ENCODE results near the gene KRTAP2-1.
"Not testable (repeated sequence)": the region's sequence is repeated elsewhere in the genome, so short reads cannot be mapped to it uniquely, and the experiment has no call there.

The KRTAP2-1 gene, protein sequence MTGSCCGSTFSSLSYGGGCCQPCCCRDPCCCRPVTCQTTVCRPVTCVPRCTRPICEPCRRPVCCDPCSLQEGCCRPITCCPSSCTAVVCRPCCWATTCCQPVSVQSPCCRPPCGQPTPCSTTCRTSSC

DNA sequence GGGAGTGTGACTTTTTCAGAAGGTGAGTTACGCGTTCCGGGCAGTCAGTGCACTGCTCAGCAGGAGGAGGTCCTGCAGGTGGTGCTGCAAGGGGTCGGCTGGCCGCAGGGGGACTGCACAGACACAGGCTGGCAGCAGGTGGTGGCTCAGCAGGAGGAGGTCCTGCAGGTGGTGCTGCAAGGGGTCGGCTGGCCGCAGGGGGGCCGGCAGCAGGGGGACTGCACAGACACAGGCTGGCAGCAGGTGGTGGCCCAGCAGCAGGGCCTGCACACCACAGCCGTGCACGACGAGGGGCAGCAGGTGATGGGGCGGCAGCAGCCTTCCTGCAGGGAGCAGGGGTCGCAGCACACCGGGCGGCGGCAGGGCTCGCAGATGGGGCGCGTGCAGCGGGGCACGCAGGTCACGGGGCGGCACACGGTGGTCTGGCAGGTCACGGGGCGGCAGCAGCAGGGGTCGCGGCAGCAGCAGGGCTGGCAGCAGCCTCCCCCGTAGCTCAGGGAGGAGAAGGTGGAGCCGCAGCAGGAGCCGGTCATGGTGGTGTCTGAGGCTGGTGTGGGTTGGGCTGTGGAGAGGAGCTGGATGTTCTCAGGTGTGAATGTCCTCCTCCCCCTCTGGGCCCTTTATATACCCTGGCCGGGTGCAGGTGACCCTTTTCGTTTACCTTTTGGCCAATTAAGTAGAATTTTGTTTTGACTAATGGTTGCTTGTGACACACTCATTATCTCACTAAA lies at the start of gene KRTAP2-1:
Gene KRTAP2-1 (minus strand): TSS at position 582 of the 731 bp plus-strand sequence. CDS start 49 bp downstream, at position 533.
- DNase-seq, result not testable (repeated sequence)

DNA sequence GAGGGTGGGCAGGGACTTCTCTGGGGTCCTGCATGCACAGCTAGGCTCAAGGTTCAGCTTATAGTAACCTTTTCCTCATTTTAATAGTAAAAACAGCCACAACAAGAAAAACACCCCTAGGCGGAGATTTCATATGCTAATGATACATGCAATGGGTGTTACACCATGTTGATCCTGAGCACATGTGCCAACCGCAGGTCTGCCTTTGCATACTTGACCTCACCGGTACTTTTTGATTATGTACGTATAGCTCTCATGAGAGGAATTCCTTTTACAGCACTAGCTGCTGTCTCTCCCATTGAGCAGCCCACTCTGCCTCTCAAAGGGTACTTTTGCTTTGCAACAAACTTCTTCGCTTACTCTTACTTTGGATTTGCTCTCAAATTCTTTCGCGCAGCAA lies 48.9 kb upstream of the KRTAP2-1 start:
- DNase-seq, result no peak

DNA sequence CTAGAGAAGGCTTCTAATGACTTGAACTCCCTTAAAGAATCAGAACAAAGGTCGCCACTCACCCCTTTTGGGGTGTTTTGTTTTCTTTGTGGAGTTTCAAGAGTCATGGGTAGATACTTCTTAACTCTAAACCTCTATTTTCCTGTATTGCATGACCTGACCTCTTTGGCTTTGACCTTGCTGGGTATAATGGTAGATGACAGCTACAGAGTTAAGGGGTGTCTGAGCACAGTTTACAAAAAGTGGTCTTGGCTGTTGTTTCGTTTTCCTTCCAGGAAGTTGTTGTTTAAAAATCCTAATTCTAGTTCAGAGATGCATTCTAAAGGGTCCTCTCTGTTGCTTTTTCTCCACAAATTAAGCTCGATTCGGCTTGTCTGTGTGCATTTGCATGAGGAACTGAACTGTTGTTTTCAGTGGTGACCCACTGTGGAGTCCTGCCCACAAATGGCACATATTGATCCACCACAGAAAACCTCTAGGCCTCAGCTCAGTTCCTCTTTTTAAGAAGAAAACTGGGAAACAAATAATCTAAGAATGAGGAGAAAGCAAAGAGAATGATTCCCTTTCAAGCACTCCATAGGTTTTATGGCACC lies 41.7 kb upstream of the KRTAP2-1 start:
- DNase-seq, result not testable (repeated sequence)

DNA sequence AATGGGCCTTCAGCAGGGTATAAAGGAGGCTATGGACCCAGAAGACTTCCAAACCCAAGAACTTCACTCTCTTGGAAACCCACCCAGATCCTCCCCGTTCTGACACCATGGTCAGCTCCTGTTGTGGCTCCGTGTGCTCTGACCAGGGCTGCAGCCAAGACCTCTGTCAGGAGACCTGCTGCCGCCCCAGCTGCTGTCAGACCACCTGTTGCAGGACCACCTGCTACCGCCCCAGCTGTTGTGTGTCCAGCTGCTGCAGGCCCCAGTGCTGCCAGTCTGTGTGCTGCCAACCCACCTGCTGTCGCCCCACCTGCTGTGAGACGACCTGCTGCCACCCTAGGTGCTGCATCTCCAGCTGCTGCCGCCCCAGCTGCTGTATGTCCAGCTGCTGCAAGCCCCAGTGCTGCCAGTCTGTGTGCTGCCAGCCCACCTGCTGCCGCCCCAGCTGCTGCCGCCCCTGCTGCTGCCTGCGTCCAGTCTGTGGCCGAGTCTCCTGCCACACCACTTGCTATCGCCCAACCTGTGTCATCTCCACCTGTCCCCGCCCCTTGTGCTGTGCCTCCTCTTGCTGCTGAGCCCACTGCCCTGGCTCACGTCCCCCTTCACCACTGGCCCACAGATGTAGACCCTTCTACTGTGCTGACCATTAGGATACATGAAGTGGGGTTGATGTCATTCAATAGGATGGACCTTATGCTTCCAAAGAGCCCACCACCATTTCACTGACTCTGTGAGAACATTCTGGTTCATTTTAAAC lies 37.2 kb upstream of the KRTAP2-1 start, which contains the start of gene KRTAP4-7:
Gene KRTAP4-7 (plus strand): TSS at position 51 of the 757 bp plus-strand sequence. CDS start 57 bp downstream, at position 108.
- DNase-seq, result not testable (repeated sequence)

DNA sequence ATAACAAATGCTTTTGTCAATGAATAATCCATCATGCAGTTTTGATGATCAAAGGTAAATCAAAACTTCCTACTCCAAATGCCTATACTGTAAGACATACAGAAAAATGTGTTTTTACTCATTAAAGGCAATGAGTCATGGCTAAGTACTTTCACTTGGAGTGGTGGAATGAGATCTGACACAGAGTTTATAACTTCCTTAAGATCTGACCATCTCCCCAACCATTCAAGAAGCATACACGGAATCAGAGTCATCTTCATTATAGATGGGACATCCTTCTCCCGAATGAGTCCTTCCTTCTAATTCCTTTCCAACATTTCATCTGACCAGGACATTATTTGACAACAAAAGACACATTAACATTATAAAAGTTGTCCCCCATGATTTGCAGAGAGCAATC lies 36.3 kb upstream of the KRTAP2-1 start:
- DNase-seq, result not testable (repeated sequence)

DNA sequence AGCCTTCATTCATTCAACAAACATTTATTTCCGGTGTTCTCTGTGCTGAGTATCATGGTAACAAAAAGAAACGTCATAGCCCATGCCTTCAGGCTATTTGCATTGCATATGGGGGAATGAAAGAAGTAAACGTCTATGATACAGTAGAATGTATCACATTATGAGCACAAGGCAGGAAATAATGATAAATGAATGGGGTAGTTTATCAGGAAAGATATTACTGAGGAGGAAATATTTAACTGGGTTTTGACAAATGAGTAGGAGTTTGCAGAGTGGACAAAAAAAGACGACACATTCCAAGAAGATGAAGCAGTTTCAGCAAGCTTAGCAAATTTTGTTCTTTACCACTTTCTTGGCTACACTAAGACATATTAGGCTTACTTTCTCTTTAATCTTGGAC lies 35.5 kb upstream of the KRTAP2-1 start:
- no peak for DNase-seq

DNA sequence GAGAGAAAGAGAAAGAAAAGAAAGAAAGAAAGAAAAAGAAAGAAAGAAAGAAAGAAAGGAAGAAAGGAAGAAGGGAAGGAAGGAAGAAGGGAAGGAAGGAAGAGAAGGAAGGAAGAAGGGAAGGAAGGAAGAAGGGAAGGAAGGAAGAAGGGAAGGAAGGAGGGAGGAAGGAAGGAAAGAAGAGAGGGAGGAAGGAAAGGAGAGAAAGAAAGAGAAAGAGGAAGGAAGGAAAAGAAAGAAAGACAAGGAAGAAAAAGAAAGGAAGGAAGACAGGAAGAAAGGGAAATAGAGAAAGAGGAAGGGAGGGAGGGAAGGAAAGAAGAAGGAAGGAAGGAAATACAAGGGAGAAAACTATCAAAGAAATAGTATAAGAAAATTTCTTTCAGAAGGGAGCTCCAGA lies 29.7 kb upstream of the KRTAP2-1 start:
- DNase-seq, result no peak

DNA sequence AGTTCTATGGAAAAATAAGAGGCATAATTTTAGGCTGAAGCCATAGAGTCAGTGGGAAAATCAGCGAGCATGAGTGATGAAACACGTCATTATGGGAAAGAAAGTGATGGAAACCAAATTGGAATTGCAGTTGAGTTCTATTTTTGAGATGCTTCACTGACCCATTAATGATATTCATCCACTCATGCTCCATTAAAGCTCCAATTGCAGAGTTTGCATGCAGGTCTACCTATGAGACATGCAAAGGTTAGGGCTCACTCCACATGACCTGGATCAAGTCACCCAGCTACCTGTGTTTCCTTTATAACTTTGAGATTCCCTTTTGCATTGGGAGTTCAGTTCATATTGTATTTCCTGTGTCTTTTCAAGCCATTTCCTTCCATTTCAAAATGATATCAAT lies 26.6 kb upstream of the KRTAP2-1 start:
- no peak for DNase-seq

DNA sequence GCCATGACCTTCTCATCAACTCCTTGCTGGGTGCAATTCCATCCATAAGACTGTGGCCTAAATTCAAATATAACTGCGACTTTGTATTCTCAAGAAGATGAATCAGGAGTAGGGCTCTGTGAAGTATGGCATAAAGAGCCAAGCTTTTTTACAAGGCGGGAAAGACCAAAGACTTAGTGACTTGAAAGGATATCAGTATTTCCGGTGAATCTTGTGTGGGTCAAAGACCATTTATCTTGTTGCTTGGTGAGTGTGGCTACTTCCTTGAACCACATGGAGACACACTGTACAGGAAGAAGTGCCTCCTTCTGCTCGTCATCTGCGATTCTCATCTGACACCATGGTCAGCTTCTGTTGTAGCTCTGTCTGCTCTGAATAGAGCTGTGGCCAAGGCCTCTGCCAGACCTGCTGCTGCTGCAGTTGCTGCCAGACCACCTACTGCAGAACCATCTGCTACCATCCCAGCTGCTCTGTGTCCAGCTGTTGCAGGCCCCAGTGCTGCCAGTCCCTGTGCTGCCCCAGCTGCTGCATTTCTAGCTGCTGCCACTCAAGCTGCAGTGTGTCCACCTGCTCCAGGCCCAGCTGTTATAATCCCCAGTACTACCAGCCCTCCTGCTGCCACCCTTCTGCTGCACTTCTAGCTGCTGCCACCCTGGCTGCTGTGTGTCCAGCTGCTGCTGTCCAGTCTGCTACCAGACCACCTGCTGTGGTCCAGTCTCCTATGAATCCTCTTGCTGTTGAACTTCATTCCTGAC lies 24.7 kb upstream of the KRTAP2-1 start:
- DNase-seq, result peak; percentile 66

DNA sequence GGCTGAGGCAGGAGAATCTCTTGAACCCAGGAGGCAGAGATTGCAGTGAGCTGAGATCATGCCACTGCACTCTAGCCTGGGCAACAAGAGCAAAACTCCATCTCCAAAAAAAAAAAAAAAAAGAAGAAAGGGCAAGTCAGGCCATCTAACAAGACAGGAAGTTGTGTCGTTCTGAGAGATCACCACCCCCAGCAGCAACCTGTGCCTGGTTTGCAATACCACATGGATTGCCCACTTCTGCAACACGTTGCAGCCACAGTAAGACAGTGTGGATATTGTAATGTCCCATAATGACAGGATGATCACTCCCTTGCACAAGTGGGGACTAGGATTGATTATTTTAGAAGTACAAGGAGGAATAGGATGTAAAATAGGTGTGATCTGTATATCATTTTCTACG lies 21.9 kb upstream of the KRTAP2-1 start:
- DNase-seq, result no peak

DNA sequence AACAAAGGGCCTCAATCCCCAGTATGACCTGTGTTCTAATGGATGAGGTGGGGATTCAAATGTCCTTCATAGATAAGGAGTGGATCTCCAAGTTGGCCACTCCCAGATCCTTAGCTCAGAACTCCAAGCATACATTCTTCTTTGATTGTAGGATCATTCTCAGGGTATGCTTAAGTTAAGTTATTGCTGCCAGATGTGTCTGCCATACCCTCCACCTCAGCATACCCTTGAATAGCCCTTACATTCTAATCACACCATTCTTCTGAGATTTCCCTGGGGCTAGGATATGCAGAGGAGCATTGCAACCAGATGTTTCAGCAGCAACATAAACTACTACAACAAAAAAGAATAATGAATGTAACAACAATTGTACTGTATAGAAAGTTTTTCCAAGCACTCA lies 20.2 kb upstream of the KRTAP2-1 start:
- no peak for DNase-seq

DNA sequence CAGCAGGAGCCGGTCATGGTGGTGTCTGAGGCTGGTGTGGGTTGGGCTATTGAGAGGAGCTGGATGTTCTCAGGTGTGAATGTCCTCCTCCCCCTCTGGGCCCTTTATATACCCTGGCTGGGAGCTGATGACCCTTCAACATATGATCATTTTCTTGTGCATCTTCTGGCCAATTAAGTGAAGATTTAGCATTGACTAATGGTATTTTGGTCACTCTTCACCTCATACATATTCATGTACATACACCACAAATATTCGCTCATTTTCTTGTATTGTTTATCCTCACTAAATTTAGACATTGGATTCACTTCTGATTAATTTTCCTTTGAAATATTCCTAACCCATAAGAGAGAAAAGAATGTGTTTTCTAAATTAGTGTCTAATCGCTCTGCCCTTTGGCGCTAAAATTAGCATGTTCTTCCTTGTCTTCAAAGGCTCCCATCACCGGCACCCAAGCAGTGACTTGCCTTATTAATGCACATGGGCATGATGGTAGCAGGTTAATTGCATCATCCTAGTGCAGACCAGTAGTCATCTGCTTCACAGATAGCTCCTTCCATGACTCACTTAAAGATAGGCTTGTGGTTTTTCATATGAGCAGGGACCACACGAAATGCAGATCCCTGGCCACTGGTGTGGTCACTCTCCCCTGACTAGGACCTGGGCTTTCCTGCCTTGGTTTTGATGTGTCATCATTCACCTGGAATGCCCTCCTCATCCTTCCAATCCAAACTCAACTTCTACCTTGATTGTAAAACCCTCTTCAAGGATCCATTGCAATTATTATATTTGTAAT lies 18.9 kb upstream of the KRTAP2-1 start, which contains the start of gene KRTAP2-4:
Gene KRTAP2-4 (minus strand): TSS at position 51 of the 796 bp plus-strand sequence. CDS start 34 bp downstream, at position 17.
- no peak for DNase-seq

DNA sequence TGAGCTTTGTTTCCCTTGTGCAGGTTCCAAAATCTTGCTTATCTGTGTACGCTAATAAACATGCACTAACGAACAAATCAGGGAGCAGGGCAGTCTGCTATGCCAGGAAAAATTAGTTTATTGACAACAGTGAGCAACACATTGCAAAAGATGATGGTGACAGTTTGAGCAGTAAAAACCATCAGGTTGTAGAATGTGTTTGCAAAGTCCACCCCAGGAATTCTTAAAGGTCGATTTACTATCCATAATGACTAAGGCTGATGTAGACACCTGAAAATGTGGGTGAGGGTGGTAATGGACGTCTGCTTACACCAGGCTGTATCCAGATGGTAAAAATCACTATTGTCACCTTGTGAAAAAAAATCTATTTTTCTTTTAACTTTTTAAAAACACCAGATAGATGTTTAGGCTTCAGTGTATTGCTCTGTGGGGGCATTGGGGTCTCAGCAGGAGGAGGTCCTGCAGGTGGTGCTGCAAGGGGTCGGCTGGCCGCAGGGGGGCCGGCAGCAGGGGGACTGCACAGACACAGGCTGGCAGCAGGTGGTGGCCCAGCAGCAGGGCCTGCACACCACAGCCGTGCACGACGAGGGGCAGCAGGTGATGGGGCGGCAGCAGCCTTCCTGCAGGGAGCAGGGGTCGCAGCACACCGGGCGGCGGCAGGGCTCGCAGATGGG lies 18.0 kb upstream of the KRTAP2-1 start:
- DNase-seq, result not testable (repeated sequence)

DNA sequence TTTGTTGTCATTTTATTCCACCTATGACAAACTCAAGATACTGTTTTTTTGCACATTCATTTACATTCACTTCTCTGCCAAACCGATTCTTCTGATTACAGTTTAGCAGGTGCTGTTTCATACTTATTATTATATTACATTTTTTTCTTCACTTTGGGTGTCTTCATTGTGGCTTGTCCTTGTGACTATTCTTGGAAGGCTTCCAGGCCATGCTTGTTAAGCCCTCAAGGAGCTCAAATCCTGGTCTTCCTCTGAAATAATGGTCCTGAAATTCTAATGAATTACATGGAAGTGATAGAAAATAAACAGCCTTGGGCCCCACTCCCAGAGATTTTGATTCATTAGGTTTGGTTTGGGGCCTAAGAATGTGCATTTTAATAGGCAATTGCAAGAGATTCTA lies 17.2 kb upstream of the KRTAP2-1 start:
- no peak for DNase-seq

DNA sequence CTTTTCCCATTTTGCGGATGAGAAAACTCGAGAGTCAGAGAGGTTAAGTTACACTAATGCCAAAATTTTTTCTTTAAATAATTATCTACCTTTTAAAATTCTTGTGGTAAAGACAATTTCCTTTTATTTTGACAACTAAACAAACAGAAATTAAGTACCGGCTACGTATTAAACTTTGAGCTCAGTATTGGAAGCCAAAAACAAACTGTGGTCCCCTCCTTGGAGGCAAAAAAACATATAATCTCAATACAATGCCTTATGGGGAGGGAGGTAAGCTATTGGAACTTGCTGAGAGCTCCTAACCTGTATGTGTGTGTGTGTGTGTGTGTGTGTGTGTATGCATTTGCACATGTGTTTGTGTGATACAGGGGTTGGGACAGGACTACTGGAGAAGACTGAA lies 16.3 kb upstream of the KRTAP2-1 start:
- DNase-seq, result no peak

DNA sequence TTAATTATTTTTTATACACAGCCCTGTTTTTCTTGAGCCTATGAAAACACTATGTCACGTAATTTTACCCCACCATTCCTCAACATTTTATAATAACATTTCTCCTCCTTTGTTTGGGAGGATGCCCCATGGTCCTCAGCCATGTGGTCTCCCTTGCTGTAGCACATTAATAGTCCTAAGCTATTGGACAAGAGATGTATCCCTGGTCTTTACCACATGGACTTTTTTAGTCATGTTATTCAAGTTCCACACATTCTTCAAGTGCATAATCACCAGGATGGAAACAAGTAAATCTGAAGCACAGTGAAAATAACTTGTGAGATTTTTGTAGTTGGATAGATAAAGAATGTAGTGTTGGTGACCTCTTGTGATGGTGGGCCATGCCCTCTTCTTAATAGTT lies 14.8 kb upstream of the KRTAP2-1 start:
- DNase-seq, result no peak

DNA sequence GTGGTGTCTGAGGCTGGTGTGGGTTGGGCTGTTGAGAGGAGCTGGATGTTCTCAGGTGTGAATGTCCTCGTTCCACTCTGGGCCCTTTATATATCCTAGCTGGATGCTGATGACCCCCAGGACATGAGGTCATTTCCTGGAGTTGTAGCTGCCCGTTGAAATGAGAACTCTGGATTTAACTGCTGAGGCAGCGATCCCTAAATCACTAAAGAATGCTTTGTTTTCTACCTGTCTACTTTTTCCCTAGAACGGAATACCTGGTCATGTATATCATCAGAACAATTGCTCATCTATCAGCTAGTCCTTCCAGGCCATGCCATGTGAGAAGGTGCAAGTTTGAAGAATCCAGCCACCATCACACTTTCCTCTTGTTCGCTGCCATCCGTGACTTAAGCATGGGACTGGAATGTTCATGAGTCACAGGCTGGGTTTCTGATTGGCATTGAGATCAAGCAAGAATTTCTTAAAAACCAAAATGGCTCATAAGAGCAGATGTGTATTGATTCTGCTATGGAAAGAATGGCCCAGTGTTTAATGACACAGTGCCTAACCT lies 13.0 kb upstream of the KRTAP2-1 start, which contains the start of gene KRTAP2-3:
Gene KRTAP2-3 (minus strand): TSS at position 63 of the 553 bp plus-strand sequence. CDS start 64 bp downstream, outside the sequence.
- DNase-seq, result no peak

DNA sequence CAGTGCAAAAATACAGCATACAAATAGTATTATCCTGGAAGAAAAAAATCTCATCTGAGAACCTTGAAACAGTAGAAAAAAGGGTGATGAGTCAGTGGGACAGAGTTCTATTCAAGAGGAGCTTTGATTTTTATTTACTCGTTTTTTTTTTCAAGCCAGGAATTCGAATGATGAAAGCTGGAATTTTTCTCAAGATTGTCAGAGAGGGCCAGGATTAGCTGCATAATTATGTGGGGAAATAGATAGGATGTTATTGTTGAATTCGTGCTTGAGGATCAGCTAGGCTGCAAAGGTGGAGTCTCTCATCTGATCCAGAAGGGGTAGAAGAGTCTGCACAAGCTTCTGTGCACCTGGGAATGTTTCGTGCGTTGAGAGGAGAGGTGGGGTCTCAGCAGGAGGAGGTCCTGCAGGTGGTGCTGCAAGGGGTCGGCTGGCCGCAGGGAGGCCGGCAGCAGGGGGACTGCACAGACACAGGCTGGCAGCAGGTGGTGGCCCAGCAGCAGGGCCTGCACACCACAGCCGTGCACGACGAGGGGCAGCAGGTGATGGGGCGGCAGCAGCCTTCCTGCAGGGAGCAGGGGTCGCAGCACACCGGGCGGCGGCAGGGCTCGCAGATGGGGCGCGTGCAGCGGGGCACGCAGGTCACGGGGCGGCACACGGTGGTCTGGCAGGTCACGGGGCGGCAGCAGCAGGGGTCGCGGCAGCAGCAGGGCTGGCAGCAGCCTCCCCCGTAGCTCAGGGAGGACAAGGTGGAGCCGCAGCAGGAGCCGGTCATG lies 12.3 kb upstream of the KRTAP2-1 start:
- DNase-seq, result peak; percentile 23

DNA sequence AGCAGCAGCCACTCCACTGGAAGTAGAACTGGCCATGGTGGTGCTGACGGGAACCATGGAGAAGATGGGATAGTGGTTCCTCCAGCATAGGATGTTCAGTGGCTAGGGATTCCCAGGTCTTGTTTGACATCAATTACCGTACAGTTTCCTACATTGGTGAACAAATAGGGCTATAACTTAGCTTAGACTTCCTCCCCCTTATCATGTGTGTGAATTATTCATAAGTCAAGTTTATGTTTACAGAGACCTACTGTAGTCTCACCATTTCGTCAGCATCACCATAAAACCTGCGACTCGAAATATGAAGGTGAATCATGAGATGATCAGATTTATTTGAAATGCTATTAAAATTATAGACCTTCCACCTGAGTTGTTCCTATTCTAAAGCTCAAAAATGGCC lies 11.6 kb upstream of the KRTAP2-1 start:
- DNase-seq, result no peak

DNA sequence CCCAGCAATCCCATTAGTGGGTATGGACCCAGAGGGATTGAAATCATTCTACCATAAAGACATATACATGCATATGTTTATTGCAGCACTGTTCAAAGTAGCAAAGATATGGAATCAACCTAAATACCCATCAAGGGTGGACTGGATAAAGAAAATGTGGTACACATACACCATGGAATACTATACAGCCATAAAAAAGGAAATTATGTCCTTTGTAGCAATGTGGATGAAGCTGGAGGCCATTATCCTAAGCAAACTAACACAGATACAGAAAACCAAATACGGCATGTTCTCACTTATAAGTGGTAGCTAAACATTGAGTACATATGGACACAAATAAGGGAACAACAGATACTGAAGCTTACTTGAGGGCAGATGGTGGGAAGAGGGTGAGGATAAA lies 10.4 kb upstream of the KRTAP2-1 start:
- no peak for DNase-seq
